ENCODE measurements around the gene COL8A1.

DNA sequence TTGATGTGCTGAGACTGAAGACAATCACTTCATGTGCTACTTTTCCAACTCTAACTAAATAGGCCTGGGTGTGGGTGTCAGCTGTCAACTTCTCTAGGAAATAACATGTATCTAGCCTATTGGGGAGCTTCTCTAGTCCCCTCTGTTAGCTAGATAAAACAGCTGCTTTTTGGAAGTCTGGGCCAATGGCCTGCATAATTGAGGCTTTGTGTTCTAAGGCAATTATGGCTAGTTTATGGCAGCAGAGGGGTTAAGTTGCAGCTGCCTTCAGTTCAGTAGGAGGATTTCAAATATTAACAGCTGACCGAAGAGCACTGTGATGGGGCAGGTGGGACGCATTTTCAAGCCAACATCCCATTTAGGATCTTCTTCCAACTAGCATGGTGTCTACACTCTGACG lies 6.4 kb downstream of the COL8A1 start:
- TF ChIP-seq POLR2A (IDR thresholded peaks at IDR 0.05; ENCODE audit: low read depth, low read length) (no peak), POLR2AphosphoS5 (IDR thresholded peaks at IDR 0.05; ENCODE audit: low read depth, low read length) (no peak)
